ENCODE measurements around the gene TRIM37. TPM values are rescaled to one million over a fixed set of nuclear protein-coding genes. Genes with fewer than 3 reads are reported as not detected.
A peak's percentile ranks its signal among the peaks of the same experiment; 100 is the strongest.
"Not testable (repeated sequence)": the region's sequence is repeated elsewhere in the genome, so short reads cannot be mapped to it uniquely, and the experiment has no call there.

The TRIM37 gene
- total and polyA plus RNA-seq, 2 of the 8 experiments (the other 6 are each of a cell fraction or from before 2014, with no cell fraction given), result 38.2 to 57.0 TPM

- H3K4ac ChIP-seq (replicated peaks; ENCODE audit: insufficient read length, low read depth, low read length); H3K4me3 ChIP-seq (ENCODE audit: extremely low read depth in 1 of 4, insufficient read depth in 2 of 4, low read depth in 3 of 4, low read length in 4 of 4); H3K23ac ChIP-seq (ENCODE audit: insufficient read length); DNase-seq (ENCODE audit: low read depth in 1 of 2, low spot score in 2 of 2); H2BK15ac ChIP-seq (ENCODE audit: low read length); H3K18ac ChIP-seq (ENCODE audit: extremely low read depth, low read length); H2BK12ac ChIP-seq (ENCODE audit: low read depth, low read length); H3K9ac ChIP-seq (replicated peaks in 1 of 4; ENCODE audit: extremely low read depth in 1 of 4, low read depth in 3 of 4, low read length in 3 of 4); H2AFZ ChIP-seq (ENCODE audit: low read length); H3K36me3 ChIP-seq (ENCODE audit: control insufficient read depth in 2 of 4, insufficient read depth in 4 of 4, low read length in 3 of 4); H3K27ac ChIP-seq (ENCODE audit: low read depth, low read length); H4K8ac ChIP-seq (ENCODE audit: extremely low read depth, insufficient read depth, low read length); H3K9me3 ChIP-seq (ENCODE audit: insufficient read depth in 2 of 2, low read depth in 1 of 2, low read length in 1 of 2); H3K56ac ChIP-seq (replicated peaks; ENCODE audit: insufficient read length, low read depth, low read length); FAIRE-seq; H4K20me1 ChIP-seq (replicated peaks in 1 of 2; ENCODE audit: control insufficient read depth in 1 of 2, insufficient read depth in 2 of 2, low read length in 2 of 2); H2BK20ac ChIP-seq (ENCODE audit: low read length); H2BK5ac ChIP-seq (ENCODE audit: low read depth, low read length); H3K4me2 ChIP-seq (ENCODE audit: insufficient read depth in 1 of 2, low read depth in 2 of 2, low read length in 2 of 2); H3K23me2 ChIP-seq (ENCODE audit: low read depth, low read length); H2BK120ac ChIP-seq (replicated peaks; ENCODE audit: low read depth, low read length); H3K4me1 ChIP-seq (replicated peaks in 1 of 4; ENCODE audit: control insufficient read depth in 3 of 4, insufficient read depth in 4 of 4, low read length in 3 of 4); H3K79me1 ChIP-seq (ENCODE audit: low read depth, low read length); CTCF ChIA-PET (ENCODE audit: partially characterized antibody); H3K27me3 ChIP-seq (replicated peaks in 1 of 4; ENCODE audit: control insufficient read depth in 3 of 4, extremely low read depth in 1 of 4, insufficient read depth in 3 of 4, low read length in 3 of 4); H3K14ac ChIP-seq (ENCODE audit: insufficient read length); H2AK5ac ChIP-seq (ENCODE audit: low read depth, low read length); H4K5ac ChIP-seq (ENCODE audit: insufficient read length, low read depth, low read length); H4K91ac ChIP-seq (replicated peaks; ENCODE audit: insufficient read length, low read length): not testable (repeated sequence)
- 83% methylated on average over 10 of the region's 10 CpGs; no CpG with 5 or more reads in 1 of the 2 experiments for WGBS, 2 experiments (ENCODE audit: extremely low coverage in 1 of 2, insufficient coverage in 1 of 2, insufficient read length in 1 of 2, insufficient replicate concordance in 2 of 2, low coverage in 1 of 2, low lambda C conversion rate in 2 of 2, missing lambda C conversion rate in 1 of 2)
- peaks cover 0 to 84% of the 10 kb centered on the region in 2 experiments; a peak in 2 of 4 replicates for H3K79me2 ChIP-seq (ENCODE audit: control insufficient read depth in 1 of 2, insufficient read depth in 2 of 2, low read length in 2 of 2)
- peak; percentile 52; the same call in 1 of the 2 replicates for TF ChIP-seq CEBPB (IDR thresholded peaks at IDR 0.05; ENCODE audit: low read depth, low read length)
- POLR2A ChIA-PET (ENCODE audit: partially characterized antibody), result interaction anchor here (0.5 to 1.0 kb wide), 3 partner anchors 8 to 725 kb away, joined by 3 read pairs; no protein-coding TSS in a partner anchor
These were observed 31.7 kb upstream of the TRIM37 start for GRCh38 chr17:59138339-59138738.

Measured in H1 (cell line).